AML-193 (cell line): Measurements from ENCODE around the gene NR1D1.

ENCODE experiments used
- DNase-seq, 2 experiments: peaks; one replicate each; lab custom pipeline; 2025; lab: John Stamatoyannopoulos, UW

NR1D1 gene

DNA sequence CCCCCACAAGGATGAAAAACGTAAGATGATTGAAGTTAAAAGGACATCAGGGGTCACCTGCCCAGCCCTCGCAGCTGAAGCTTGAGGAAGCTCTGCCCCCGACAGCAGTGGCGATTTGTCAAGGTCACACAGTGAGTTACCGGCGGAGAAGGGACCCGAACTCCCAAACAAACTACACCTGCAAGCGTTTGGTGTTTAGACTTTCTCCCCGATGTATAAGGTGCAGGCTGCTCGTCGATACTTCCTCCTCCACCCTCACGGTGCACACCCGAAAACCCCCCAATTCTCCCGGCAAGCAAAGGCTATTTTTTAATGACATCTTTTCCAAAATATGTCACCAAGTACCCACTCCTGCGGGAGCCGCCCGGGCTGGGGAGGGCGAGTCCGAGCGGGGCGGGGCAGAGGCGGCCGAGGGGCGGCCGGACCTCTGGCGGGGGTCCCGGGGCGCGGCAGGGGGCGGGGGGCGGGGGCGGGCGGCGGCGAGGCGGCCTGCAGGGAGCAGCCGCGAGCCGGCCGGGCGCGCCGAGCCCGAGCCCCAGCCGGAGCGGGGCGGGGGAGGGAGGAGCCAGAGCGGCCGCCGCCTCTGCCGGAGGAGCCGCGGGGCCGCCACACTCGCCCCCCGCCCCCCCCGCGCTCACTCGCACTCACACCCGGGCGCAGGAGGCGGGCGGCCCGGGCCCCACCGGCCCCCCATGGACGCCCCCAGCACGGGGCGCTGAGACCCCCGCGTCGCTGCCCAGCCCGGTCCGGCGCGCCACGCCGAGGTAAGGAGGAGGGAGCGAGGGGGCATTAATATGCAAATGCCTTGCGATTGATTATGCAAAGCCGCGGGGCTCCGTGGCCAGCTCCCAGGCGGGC, 37.8 kb downstream of the NR1D1 start, which contains the start of gene THRA:
Gene THRA, plus strand, starts transcription at position 637 of the 858 bp plus-strand sequence. CDS start 11,524 bp downstream, outside the sequence.
- DNase-seq = peak; percentile 63 to 67

DNA sequence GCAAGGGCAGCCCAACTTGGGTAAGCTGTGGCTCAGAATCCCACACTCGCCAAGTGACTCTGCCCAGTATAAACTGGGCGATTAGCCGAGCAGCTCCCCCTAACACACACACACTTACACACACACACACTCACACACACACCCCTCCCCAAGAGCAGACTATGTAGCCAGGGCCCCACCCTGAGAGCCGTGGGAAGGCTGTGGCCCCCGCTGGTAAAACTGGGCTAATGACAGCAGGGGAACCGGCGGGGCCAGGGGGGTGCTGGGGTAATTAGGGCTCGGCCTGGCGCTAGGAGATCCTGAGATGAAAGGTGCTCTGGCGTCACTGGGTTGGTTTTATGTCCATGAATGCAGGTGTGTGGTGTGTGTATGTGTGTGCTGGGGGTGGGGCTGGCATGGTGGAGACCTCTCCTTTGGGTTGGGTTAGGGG, 38.8 kb downstream of the NR1D1 start:
- DNase-seq = no peak

DNA sequence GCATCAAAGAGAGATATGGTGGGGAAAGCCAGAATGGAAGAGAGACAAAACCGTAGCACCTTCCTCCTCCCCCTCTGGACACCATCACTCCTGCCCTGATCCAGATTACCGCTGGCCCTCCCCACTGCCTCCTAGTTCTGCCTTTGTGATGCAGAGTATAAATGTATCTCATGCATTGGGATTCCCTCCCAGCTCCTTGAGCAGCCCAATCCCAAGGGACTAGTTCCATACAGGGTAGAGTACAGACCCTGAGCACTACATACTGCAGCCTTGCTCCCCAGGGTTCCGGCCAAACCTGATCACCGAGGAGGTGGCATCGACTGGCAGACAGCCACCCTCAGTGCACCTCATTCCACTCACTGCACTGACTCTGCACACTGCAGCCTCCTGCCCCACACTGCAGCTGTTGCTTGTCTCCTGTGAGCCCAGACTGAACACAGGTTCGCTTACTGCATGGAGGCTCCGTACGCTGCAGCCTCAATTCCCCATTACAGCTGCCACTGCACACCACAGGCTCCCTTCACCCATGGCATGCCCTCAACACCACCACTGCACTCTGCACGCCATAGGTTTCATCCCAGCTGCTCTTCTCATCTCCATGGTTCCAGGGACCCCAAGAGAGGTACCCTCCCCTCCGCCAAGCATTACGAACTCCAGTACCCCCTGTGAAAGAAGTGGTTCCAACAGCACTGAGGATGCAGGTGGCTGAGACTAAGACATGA, 39.3 kb downstream of the NR1D1 start:
- DNase-seq = no peak

DNA sequence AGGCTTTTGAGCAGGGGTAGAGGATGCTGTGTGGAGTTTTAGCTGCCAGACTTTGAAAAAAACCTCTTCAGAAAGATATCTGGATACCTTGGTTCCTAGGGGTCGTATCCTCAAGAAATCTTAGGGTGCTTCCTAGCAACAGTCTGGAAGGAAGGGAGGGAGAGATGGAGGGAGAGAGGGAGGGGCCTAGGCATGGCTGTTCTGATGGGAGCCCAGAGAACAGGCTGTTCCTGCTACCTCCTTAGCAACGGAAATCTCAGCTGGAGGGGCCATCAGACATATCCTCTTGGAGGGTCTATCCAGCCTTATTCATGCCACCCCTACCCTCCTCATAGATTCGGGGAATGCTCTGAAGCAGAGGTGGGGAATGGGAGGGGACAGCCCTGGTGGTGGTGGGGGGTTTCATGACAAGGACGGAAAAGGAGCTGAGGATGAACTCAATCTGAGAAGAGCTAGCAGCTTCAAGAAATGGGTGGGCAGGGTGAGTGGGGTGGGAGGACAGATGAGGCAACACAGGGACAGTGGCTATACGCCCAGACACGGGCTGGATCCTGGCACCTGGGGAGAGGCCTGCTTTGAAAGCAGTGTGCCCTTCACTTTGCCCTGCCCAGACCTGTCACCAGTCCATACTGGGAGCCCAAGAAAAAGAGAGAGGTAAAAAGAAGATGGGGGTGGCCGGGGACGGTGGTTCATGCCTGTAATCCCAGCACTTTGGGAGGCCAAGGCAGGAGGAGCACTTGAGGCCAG, 40.5 kb downstream of the NR1D1 start:
- DNase-seq = no peak

DNA sequence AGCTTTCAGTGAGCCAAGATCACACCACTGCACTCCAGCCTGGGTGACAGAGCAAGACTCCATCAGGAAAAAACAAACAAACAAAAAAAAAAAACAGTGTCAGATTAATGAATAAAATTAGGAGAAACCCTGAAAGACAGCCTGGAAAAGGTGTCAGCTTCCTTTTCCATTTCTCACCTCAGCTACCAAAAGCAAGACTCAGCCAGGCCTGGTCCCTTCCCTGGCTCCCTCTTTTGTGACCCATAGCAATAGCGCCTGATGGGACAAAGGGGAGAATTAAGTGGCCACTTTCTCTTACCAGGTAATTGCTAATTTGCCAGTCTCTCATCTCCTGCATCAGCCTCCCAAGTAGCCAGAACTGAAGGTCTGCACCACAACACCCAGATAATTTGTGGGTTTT, 41.5 kb downstream of the NR1D1 start:
- DNase-seq = no peak

DNA sequence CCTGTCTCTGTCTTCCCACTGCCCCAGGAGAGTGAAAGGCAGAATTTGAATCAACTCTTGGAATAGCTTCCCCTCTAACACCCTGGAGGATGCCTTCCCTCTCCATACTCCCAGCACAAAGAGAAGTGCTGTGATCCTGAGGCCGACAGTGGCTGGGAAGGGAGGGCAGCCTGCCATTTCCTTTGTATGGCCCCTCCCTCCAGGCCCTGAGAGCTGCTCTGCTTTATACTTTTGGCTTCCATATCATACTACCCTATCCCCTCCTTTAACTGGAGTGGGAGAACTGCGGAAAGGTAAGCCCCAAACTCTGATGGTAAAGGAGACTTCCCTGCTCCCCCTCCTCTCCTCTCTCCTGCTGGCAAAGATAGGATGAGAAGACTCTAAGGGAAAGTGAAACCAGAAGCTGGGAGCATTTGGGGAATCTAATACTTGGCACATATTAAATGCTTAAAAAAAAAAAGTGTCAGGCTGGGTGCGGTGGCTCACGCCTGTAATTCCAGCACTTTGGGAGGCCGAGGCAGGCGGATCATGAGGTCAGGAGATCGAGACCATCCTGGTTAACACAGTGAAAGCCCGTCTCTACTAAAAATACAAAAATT, 42.1 kb downstream of the NR1D1 start:
- no peak for DNase-seq

DNA sequence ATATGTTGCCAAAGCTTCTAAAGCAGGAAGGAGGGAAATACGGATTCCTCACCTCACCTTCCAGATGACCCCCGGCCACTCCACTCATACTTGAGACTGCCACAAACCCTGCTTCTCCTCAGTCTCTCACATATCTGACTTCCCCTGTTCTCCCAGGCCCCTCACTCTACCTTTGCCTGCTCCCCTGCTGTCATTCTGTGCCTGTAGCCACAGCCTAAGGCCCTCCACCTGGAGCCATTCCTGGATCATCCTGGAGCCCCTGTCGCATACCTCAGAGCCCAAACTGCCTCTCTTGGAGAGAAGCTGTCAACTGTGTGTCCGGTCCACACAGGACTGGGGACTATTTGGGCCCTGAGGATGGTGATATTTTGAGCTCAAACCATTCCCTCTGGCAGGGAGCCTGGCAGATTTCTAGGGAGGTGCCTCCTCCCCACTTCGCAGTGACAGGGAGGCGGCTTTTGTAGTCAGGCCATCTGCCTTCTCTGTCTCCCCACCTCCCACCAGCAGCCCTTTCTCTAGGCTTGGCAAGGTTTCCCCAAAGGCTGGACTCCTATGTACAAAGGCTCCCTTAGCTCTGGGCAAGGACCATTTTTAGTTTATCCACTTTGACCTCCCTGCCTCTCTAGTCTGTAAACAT, 43.9 kb downstream of the NR1D1 start:
- DNase-seq = no peak
